NCI-H526 (cell line): ENCODE measurements around the gene DBX1.
"Not testable (repeated sequence)": the region's sequence is repeated elsewhere in the genome, so short reads cannot be mapped to it uniquely, and the experiment has no call there.

ENCODE experiments used
- DNase-seq, 2 experiments: peaks; one replicate each; lab custom pipeline; 2025; lab: John Stamatoyannopoulos, UW

The DBX1 gene

DNA sequence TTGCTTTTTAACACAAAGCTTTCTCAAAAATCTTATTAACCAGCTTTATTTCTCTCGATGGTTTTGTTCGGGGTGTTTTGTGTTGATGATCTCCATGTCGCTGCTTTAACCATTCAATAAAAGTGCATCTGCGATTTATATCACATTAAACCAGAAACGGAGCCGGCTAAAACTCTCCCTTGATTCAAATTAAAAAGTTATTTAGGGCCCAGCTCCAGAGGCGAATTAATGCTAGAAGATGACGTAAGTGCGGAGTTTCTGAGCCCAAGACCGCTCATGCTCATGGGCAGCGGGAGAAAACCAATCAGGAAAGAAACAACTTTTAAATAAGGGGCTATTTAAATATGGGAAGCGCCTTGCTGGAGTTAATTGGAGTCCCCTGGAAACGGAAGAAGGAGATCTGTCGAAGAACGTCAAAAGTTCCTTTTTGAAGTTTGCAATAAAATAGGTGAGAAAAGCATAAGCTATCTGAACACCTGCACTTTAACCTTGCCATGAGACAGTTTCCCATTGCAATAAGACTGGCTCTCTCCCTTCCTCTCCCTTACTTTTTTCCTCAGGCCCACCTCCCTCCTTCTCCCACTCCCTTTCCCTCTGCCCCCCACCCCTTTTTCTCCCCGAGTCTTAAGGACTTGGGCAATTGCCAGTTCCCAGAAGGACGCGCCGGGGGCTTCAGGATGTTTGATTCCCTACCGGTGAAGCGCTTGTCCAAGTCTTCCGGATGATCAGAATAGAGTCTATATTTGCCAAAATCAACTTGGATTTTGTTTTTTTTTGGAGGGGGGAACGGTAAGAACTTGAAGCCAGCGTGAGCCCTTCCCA, 1.9 kb upstream of the DBX1 start:
- peak in 1 of 2 experiments; percentile 28 for DNase-seq

DNA sequence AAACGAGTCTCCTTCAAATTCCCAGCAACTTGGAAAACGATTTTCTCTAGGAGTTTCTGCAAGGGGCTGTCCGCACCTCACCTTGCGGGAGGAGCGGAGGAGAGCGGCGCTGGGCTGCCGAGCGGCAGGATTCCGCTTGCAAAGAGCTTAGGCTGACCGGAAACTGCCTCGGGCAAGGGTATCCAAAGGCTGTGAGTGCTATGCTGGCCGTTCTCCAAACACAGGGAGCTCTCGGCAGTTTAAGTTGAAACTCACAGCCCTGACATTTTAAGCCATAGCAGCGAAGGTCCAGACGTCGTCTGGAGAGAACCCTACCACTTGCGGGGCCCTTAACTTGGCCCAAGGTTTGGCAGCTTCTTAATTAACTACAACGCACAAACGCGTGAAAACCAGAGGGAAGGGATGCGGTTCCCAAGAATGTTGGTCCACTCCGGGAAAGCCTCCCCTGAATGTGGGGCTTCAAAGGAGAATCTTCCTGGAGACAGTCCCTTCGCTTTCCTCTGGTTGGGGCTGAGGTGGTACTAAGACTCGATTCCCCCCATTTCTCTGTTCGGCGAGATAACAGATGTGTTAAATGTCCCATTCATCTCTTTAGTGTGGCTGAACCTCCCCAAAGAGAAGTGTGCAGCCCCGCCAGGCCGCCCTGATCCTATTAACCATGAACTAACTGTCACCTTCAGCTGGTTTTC, 1.1 kb upstream of the DBX1 start:
- peak in 1 of 2 experiments; percentile 55 for DNase-seq

DNA sequence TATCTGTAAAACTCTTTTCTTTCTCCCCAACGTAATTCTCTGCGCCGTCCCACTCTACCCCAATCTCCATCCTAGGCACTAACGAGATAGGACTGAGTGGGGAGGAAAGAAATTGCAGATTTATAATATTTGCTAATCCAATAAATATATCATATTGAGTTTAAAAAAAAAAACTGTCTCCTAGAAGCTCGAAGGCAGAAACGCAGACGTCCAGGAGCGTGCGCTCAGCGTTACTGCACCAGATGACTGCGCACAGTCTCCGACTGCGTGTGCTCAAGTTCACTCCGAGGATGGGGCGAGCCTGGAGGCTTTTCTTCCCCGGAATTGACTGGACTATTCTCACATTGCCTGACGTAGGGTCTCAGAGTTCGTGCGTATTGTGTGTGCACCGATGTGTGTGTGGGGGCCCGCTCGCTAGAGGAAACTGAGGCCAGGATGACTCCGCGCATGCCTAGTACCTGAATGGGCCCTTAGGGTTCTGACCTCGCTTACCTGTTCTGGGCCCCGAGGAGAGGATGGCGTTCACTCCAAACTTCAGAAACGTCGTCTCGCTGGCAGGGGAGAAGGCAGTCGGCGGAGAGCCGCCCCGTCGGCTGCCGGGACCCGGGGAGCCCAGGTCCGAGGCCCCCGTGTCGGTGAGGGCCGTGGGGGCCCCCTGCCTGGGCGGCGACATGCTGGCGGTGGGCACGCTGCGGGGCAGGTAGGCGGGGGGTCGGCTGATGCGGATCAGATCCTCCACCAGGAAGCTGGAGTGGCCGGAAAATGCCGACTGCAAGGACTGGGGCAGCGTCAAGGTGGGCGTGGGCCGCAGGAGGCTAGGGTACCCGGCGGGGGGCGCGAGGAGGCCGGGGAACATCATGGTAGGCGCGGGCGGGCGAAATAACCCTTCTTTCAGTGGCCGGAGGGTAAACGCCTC, 551 bp downstream of the DBX1 start:
- DNase-seq = peak in 1 of 2 experiments; percentile 46

DNA sequence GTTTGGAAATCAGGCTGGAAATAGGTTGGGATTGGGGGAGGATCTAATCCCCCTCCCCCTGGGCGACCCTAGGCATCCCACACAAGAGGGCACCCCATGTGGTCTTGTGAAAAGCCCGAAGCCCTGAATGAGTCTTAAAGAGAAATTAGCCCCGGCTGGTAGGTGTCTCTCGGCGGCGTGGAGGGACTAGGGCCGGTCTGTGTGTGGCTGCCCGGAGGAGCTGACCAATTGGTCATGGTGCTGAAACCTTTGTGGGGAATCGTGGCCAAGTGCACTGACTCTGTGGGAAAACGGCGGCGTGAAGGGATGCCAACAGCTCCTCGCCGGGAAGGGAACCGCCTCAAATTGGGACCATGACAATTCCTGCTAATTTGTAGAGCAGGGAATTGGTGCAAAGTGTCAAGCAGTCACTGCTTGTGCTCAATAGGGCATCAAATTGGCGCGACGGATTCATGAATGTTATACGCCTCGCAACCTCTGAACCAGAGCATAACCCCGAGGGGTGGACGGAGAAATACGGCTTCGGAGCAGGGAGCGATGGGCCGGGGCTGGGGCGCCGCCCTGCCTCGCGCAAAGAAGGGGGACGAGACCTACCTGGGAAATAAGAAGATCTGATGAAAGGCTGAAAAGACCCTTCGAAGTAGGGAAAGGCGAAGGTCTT, 1.5 kb downstream of the DBX1 start:
- peak in 1 of 2 experiments; percentile 36 for DNase-seq

DNA sequence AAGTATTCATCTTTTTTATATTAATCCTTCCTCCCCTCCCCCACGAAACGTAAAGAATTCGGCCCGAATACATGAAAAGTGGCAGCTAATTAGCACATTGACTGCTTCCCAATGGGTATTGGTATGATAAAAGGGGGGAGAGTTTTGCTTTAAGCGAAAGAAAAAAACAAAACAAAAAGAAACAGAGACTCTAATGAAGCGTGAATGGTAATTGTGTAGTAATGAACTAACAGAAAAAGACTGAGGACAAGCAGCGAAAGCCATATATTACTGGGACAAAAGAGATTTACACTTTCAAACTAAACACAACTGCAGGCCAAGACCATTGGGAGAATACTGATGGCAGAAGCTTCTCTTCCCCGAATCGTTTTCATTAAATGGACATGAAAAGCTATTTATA, 2.5 kb downstream of the DBX1 start:
- no peak for DNase-seq

DNA sequence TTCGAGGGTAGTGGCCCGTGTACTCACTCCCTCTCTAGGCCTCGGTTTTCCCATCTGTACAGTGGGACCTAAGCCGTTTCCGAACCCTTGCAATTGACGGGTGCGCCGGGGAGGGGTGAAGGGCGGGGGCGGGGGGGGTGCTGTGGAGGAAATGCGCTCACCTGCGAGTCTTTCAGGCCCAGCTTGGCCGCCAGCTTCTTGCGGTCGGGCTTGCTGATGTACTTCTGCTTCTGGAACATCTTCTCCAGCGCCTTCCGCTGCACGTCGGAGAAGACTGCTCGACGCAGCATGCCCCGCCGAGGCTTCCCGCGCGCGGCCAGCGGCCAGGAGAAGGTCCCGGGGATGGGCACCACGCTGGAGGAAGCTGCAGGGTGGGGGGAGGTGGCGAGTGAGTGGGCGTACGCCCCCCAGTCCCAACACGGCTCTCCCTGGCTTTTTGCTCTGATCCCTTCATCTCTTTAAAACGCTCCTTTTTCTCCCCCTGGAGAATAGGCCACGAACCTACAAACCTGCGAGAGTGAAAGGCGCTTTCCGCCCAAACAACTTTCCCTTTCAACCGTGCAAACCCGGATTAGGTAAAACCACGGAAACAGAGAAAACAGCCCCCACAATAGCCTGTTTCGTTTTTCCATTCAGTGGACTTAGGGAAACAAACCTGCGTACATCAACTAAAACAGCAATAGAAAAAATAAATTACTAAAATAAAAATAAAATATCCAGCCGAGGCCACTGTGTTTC, 3.2 kb downstream of the DBX1 start:
- DNase-seq = peak in 1 of 2 experiments; percentile 23

DNA sequence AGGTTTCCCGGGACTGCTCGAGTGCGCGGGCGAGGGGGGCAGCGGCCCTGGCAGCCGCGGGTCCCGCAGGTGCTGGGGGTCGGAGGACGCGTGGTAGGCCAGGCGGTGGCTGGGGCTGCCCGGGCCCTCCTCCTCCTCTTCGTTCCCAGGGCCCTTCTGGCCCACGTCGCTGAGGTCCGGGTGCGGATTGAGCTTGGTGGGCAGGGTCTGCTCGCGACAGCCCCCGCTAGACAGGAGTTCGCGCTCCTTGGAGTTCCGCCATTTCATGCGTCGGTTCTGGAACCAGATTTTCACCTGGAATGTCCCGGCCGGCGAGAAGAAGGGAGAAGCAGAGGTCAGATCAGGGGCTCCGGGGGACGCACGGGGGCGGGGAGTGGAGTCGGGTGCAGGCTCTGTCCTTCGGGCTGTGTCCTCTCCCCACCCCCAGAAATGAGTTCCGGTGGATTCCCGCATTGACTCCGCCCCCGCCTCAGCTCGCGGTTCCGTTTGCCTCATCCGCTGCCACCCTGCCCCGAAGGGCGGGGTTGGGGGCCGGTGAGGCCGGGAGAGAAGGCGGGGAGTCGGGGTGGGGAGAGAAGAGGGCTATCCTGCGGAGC, 3.9 kb downstream of the DBX1 start:
- DNase-seq = no peak

DNA sequence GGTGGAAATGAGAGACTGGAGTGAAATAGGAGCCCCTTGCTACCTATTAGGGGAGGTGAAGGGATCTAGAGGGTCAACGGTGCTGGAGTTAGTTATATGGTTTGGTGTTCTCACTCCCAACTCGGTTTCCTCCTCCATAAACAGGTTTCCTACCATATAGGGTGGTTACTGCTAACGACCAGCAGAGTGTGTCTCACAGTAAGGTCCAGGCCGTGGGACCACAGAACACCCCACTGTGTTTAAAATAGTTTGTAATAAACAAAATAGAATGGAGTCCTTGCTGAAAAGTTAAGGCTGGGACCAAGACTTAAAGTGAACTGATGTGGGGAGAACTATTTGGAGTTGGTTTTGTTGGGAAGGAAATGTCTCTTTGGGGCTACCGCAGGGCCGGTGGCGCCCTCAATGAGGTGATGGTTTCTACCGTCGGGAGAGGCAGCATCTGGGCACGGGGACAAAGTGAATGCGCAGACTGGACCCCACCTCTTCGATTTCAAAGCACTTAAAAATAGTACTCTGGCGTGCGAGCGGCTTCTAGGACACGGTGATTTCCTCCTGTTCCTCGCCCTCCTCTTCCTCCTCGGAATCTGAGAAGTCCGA, 4.5 kb downstream of the DBX1 start:
- DNase-seq = no peak

DNA sequence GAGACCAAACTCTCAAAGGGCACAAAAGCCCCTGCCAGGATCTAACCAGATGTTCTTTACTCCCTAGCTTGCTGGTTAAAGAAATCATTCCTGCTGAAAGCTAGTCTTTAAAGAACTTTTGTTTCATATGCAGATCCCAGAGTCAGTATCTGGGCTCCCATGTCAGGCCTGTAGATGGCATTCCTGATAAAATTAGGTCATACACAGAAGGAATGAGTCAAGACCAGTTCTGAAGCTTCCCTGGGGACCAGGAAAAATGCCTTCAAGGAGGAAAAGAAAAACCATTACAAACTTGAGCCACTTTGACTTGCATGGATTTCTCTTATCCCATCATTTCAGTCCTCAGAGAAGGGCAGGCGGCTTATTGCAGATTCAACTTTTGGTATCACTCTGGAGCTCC, 5.9 kb downstream of the DBX1 start:
- DNase-seq = no peak

DNA sequence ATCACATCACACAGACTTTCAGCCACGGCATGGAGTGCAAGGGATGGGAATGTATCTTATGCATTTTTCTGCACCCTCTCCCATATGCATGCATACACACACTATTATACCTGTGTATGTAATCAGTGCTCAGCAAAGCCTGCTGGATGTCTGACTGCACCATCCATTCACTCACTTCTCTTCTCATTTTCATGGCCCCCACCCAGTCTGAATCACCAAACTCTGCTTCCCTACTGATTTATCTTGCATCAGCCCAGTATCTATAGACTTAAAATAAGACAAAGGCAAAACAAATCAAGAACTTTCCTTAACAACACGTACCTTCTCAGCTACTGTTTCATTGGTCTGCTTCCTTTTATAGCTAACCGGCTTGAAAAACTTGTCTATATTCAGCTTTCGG, 21.6 kb downstream of the DBX1 start:
- no peak for DNase-seq

DNA sequence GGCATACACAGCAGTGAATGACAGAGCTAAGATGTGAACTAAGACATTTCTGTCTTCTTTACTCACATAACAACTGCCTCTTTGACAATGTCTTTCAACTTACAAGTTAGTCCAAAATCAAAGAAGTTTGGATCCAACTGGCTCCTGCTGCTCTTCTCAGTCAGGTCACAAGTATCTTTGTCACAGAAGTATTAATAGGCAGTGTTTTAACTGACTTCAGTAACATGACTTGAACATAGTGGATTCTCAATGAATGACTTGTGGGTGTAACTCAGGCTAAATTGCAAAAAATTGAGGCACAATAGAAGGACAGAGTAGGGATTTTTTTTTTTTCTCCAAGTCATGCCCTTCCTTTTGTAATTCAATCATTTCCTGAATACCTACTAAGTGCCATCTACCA, 22.6 kb downstream of the DBX1 start:
- DNase-seq = no peak

DNA sequence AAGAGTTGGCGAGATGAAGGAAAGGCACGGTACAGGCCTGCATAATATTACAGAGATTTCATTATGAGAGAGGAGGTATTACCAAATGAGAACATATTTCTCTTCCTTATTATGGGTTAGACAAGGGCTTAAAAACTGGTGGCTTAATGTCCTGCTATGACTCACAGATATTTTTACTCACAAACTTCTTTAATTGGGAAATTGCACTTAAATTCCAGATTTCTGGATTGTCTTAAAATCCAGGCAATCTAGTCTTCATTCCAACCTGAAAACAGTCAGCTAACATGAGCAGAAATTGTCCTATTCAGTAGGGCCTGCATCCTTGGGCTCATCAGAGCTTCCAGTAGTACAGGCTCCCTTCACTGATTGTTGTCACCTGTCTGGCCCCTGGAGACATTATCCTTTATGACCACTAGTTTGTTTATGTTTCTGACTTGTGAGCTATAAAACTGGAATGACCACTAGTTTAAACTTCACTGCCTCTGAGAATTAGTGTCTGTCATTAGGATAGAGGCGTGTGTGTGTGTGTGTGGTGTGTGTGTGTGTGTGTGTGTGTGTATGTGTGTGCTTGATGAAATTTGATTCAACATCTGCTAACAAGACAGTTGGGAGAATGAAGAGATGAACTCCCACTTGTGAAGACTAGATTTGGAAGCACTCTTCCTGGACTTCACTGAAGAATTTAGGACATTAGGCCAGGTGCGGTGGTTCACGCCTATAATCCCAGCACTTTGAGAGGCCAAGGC, 25.1 kb downstream of the DBX1 start:
- peak in 1 of 2 experiments; percentile 42 for DNase-seq

DNA sequence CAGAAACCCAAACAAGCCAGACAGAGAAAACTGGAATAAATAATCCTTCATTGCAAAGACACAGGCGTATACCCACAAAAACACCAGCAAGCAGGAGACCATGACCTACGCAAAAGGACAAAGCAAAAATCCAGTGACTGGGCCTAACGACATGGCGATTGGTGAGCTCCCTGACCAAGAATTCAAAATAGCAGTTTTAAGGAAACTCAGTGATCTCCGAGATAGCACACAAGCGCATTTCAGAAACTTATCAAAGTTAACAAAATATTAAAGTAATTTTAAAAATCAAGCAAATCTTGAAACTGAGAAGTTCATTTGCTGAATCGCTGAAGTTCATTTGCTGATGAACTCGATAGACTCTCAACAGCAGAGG, 27.6 kb downstream of the DBX1 start:
- no peak for DNase-seq

DNA sequence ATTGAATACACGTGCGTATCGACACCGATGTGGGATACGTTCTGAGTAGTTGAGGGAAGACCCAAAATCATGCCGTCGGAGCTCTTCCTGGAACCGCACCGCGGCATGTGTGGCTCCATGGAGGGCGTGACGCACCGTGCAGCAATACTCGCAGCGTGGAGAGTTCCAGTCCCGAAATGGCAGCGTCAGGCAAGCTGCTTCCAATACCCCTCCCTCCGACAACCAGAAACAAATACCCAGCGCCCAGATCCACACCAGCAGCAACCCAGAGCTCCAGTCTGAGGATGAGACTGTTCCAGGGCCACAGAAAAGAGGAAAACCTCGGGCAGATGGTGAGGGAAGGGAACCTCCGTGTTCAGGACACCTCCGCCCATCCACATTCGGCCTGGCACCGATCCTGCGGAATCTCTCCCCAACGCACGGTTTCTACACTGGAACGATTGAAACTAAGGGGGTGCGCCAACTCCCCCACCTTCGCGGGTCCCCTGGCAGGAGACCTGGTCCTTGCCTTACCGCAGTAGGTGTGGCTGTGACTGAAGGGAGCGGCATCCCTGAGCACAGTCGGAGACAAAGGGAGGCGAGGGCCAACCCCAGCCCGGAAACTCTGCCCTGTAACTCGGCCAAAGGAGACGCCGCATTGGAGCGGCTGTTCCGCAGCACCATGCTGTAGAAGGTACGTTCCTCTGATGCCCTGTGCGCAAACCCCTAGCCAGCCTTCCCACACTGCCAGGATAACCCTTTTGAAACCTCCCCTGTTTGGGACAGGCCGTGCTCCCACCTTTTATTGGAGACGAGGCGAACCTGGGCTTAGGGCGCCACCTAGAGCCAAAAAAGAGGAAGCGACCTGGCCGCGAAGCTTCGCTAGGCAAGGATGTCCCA, 28.2 kb downstream of the DBX1 start:
- DNase-seq = peak; percentile 22 to 78

DNA sequence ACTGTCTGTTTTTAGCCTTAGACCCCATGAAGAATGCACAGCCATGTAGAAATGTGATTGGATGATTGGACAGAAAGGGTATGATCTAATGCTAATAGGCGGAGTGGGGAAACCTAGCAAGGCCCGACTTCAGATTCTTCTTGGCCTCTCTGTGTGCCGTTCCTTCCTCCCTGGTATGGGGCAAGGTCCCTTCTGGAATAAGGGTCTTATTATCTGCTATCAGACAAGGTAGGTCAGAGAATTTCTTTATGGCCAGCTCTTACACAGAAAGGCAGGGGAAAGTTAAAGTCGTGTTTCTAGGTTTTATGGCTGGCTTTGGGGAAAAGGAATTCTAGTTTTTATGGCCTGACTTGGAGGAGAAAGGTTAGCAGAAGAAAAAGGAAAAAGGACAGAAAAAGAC, 30.6 kb downstream of the DBX1 start:
- DNase-seq = no peak

DNA sequence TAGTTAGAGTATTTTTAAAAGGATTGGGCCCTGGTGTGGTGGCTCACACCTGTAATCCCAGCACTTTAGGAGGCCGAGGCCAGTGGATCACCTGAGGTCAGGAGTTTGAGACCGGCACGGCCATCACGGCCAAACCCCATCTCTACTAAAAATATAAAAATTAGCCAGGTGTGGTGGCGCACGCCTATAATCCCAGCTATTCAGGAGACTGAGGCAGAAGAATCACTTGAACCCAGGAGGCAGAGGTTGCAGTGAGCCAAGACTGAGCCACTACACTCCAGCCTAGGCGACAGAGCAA, 31.8 kb downstream of the DBX1 start:
- DNase-seq = not testable (repeated sequence)

DNA sequence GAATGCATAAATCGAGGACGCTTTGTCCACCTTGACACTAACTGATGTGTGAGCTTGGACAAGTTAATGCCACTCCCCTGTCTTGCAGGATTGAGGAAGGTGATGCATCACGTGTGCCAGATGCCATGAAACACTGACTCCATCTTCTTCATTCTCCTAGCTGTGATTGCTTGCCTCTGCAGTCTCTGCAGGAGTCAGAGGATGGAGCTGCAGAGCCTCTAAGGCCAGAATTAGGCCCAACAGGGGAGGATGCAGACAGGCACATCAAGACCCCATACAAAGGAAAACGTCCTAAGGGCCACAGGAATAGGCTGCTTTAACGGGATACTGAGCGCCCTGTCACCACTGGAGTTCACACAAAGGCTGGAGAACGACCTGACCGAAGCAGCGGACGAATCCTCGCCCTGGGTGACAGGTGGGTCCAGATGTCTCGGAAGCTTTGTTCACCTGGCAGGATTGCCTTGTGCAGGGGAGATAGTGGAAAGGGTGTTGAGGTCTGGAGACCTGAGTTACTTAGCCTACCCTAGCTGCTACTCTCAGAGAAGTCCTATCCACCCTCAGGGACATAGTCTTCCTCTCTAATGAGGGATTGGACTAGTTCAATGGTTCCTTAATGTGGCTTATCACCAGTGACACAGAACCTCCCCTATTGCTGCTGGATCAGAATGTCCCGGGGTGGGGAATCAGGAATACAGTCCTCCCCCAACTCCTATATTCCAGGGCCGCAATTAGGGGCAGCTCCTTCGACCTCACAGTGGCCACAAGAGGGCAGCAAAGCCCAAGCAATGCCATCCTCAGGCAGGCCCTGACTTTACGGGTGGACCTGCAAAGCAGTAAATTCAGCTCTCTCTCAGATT, 32.4 kb downstream of the DBX1 start:
- DNase-seq = peak; percentile 44 to 87

DNA sequence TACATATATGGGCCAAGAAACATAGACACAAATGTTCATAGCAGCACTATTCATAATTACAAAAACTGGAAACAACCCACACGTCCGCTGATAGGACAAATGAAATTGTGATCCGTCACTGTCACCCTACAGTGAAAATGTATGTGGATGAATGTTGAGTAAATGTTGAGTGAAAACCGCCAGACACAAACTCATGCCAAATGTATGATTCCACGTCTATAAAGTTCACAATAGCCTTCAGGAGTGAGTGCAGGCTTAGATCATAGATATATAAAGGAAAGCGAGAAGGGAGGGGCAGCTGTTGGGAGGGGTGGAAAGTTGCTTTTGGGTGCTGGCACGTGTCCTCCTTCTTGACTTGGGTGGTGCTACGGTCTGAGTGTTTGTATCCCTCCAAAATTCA, 33.6 kb downstream of the DBX1 start:
- DNase-seq = no peak
